GM23248 (cell line): ENCODE results near the gene ANO8. TPM values are rescaled to one million over a fixed set of nuclear protein-coding genes. Genes with fewer than 3 reads are reported as not detected.

Experiments used
- DNase-seq: peaks from one replicate; pipeline ENCODE4 v3.0.0-alpha.2; 2015
- H2AFZ ChIP-seq: fragments of 200-600 bp; sonication (generic); 2 replicates; pipeline ENCODE4 v1.6.1; 2016; ENCODE audit warnings: antibody characterized with exemption
- H3F3A ChIP-seq: fragments of 200-600 bp; sonication (generic); 2 replicates; pipeline ENCODE4 v1.6.1; 2016; ENCODE audit warnings: mild to moderate bottlenecking, antibody characterized with exemption, mixed run types; ENCODE audit not compliant: insufficient read depth
- H3K27ac ChIP-seq: fragments of 200-600 bp; sonication (generic); 2 replicates; pipeline ENCODE4 v1.5.1; 2016; ENCODE audit warnings: mild to moderate bottlenecking
- H3K27me3 ChIP-seq: fragments of 200-600 bp; sonication (generic); replicated peaks from 2 replicates; pipeline ENCODE4 v1.6.1; 2016; ENCODE audit warnings: mild to moderate bottlenecking; ENCODE audit not compliant: insufficient read depth
- H3K36me3 ChIP-seq: fragments of 200-600 bp; sonication (generic); 2 replicates; pipeline ENCODE4 v1.6.1; 2016; ENCODE audit warnings: low read depth, mild to moderate bottlenecking
- H3K4me1 ChIP-seq: fragments of 200-600 bp; sonication (generic); 2 replicates; pipeline ENCODE4 v1.6.1; 2016; ENCODE audit warnings: mild to moderate bottlenecking; ENCODE audit not compliant: insufficient read depth
- H3K4me2 ChIP-seq: fragments of 200-600 bp; sonication (generic); one replicate; pipeline ENCODE4 v1.6.1; 2016; ENCODE audit warnings: mild to moderate bottlenecking; ENCODE audit not compliant: unreplicated experiment
- H3K4me3 ChIP-seq: fragments of 200-600 bp; sonication (generic); 2 replicates; pipeline ENCODE4 v1.5.1; 2016; ENCODE audit warnings: mild to moderate bottlenecking
- H3K79me2 ChIP-seq: fragments of 200-600 bp; sonication (generic); 2 replicates; pipeline ENCODE4 v1.6.1; 2016; ENCODE audit warnings: mild to moderate bottlenecking; ENCODE audit not compliant: insufficient read depth
- H3K9ac ChIP-seq: fragments of 200-600 bp; sonication (generic); 2 replicates; pipeline ENCODE4 v1.6.1; 2016; ENCODE audit warnings: mild to moderate bottlenecking
- H3K9me2 ChIP-seq: fragments of 200-600 bp; sonication (generic); 2 replicates; pipeline ENCODE4 v1.6.1; 2016; ENCODE audit warnings: mixed run types, mild to moderate bottlenecking, moderate library complexity; ENCODE audit not compliant: insufficient read depth
- H3K9me3 ChIP-seq: fragments of 200-600 bp; sonication (generic); one replicate; pipeline ENCODE4 v1.6.1; 2017; ENCODE audit warnings: low read depth
- H4K20me1 ChIP-seq: fragments of 200-600 bp; sonication (generic); 2 replicates; pipeline ENCODE4 v1.6.0; 2016; ENCODE audit not compliant: insufficient read depth
- EZH2 ChIP-seq: fragments of 200-600 bp; sonication (generic); IDR thresholded peaks from 2 replicates; pipeline ENCODE4 v1.6.1; 2018; ENCODE audit warnings: antibody characterized with exemption, mild to moderate bottlenecking; ENCODE audit not compliant: insufficient read depth, poor library complexity, severe bottlenecking
- EZH2phosphoT487 ChIP-seq: fragments of 200-600 bp; sonication (generic); IDR thresholded peaks from 2 replicates; pipeline ENCODE4 v1.6.1; 2018; ENCODE audit warnings: antibody characterized with exemption, moderate library complexity, mild to moderate bottlenecking, low read depth; ENCODE audit not compliant: insufficient read depth
- WGBS, 2 experiments: methylation state at CpG; one replicate each; pipeline ENCODE4 v1.1.6; 2015 to 2017; ENCODE audit warnings: low lambda C conversion rate in 2 of 2, low coverage in 1 of 2; ENCODE audit errors: missing lambda C conversion rate in 2 of 2; 5-methylcytosine and 5-hydroxymethylcytosine counted together
- in situ Hi-C: fragments of 300-500 bp; cut with MboI; formaldehyde crosslinking; loops from 2 replicates; pipeline ENCODE4 v1.15.0; 2020
- polyA plus RNA-seq: library from polyadenylated mRNA; unstranded; fragments of >200 nt; fragmentation: Nextera tagmentation; extraction: Ambion mirVana; gene quantifications from 2 replicates; pipeline ENCODE4 v1.2.1, GENCODE V29; 2016
- total RNA-seq: library from RNA; depleted of rRNA; stranded (reverse); fragments of >200 nt; shearing (Covaris generic); gene quantifications from 2 replicates; pipeline ENCODE4 v1.2.3, GENCODE V29; 2014

Gene ANO8
- total and polyA plus RNA-seq, 2 experiments from 2014 or later: 0.61 to 4.0 TPM

- H3F3A ChIP-seq: 0 out of 2 replicates have a peak, but pooled peaks cover 12% of the 10 kb centered on the region
- H3K27me3 ChIP-seq: no peaks in the 10 kb centered on the region
- H3K9me2 ChIP-seq: no peaks in the 10 kb centered on the region
- H3K4me2 ChIP-seq: no peak overlapping the region
- H4K20me1 ChIP-seq: no peaks in the 10 kb centered on the region
- 91 to 97% methylated on average over 17 to 20 of the region's 20 CpGs for WGBS, 2 experiments
- in situ Hi-C loops: no loop called here
- no peak for DNase-seq
- H3K27ac ChIP-seq: no peak overlapping the region
- H2AFZ ChIP-seq: no peak overlapping the region
- H3K9me3 ChIP-seq: no peaks in the 10 kb centered on the region
- no peaks in the 10 kb centered on the region for H3K79me2 ChIP-seq
- no peaks in the 10 kb centered on the region for H3K36me3 ChIP-seq
- TF ChIP-seq EZH2: no peak
- TF ChIP-seq EZH2phosphoT487: no peak
- H3K4me1 ChIP-seq: no peaks in the 10 kb centered on the region
- no peak overlapping the region for H3K4me3 ChIP-seq
- no peak overlapping the region for H3K9ac ChIP-seq
These were observed 9.5 kb downstream of the ANO8 start for GRCh38 chr19:17325133-17325532.

- Histone ChIP-seq H3K9ac (no peak overlapping the region), H3K36me3 (no peaks in the 10 kb centered on the region), H3K4me1 (no peaks in the 10 kb centered on the region), H3K79me2 (no peaks in the 10 kb centered on the region), H3K27ac (no peak overlapping the region), H2AFZ (no peak overlapping the region), H4K20me1 (no peaks in the 10 kb centered on the region), H3K4me2 (no peak overlapping the region), H3K4me3 (no peak overlapping the region), H3K27me3 (no peaks in the 10 kb centered on the region), H3F3A (0 out of 2 replicates have a peak, but pooled peaks cover 12% of the 10 kb centered on the region), H3K9me2 (no peaks in the 10 kb centered on the region), H3K9me3 (no peaks in the 10 kb centered on the region)
- in situ Hi-C loops: no loop called here
- WGBS, 2 experiments: 85 to 88% methylated on average over 15 to 28 of the region's 28 CpGs
- no peak for DNase-seq
- TF ChIP-seq EZH2: no peak
- no peak for TF ChIP-seq EZH2phosphoT487
These were observed 10.1 kb downstream of the ANO8 start for GRCh38 chr19:17324357-17325114.

GRCh38 chr19:17323964-17324332 lies 10.7 kb downstream of the ANO8 start:
- TF ChIP-seq EZH2: no peak
- TF ChIP-seq EZH2phosphoT487: no peak
- in situ Hi-C loops: no loop called here

GRCh38 chr19:17323300-17323963 lies 11.2 kb downstream of the ANO8 start:
- peak overlapping the region; percentile 0 for H3K4me2 ChIP-seq
- TF ChIP-seq EZH2 (no peak), EZH2phosphoT487 (no peak)

More at GRCh38 chr19:17323964-17324332, 10.7 kb downstream of the ANO8 start:
- no peaks in the 10 kb centered on the region for H3K27me3 ChIP-seq
- no peak overlapping the region for H3K27ac ChIP-seq
- H3K79me2 ChIP-seq: no peaks in the 10 kb centered on the region
- no peaks in the 10 kb centered on the region for H3K9me2 ChIP-seq
- H3K9ac ChIP-seq: no peak overlapping the region
- no peaks in the 10 kb centered on the region for H3K36me3 ChIP-seq
- H4K20me1 ChIP-seq: no peaks in the 10 kb centered on the region
- H3F3A ChIP-seq: 0 out of 2 replicates have a peak, but pooled peaks cover 12% of the 10 kb centered on the region
- no peak for DNase-seq
- no peak overlapping the region for H3K4me3 ChIP-seq
- H3K4me1 ChIP-seq: no peaks in the 10 kb centered on the region
- WGBS, 2 experiments: 27 to 63% methylated on average over 6 to 7 of the region's 7 CpGs
- no peaks in the 10 kb centered on the region for H3K9me3 ChIP-seq
- H2AFZ ChIP-seq: no peak overlapping the region
- no peak overlapping the region for H3K4me2 ChIP-seq

More at GRCh38 chr19:17323300-17323963, 11.2 kb downstream of the ANO8 start:
- Histone ChIP-seq H3F3A (0 out of 2 replicates have a peak, but pooled peaks cover 12% of the 10 kb centered on the region), H3K9me3 (no peaks in the 10 kb centered on the region), H3K9me2 (no peaks in the 10 kb centered on the region), H4K20me1 (no peaks in the 10 kb centered on the region), H3K27me3 (no peaks in the 10 kb centered on the region), H3K9ac (no peak overlapping the region), H3K4me1 (no peaks in the 10 kb centered on the region), H3K79me2 (no peaks in the 10 kb centered on the region), H3K27ac (no peak overlapping the region), H3K4me3 (no peak overlapping the region), H2AFZ (no peak overlapping the region), H3K36me3 (no peaks in the 10 kb centered on the region)
- 64 to 78% methylated on average over 10 to 56 of the region's 56 CpGs for WGBS, 2 experiments
- DNase-seq: no peak
- in situ Hi-C loops: no loop called here
